NOMO-1 treated with DMSO at 0.1 percent for 48 hours (cell line): Measurements from ENCODE around the gene THAP2.
"Not testable (repeated sequence)": the region's sequence is repeated elsewhere in the genome, so short reads cannot be mapped to it uniquely, and the experiment has no call there.

Source experiments
- DNase-seq: peaks from one replicate; lab custom pipeline; 2025; ENCODE audit not compliant: unreplicated experiment; lab: John Stamatoyannopoulos, UW

Gene THAP2

DNA sequence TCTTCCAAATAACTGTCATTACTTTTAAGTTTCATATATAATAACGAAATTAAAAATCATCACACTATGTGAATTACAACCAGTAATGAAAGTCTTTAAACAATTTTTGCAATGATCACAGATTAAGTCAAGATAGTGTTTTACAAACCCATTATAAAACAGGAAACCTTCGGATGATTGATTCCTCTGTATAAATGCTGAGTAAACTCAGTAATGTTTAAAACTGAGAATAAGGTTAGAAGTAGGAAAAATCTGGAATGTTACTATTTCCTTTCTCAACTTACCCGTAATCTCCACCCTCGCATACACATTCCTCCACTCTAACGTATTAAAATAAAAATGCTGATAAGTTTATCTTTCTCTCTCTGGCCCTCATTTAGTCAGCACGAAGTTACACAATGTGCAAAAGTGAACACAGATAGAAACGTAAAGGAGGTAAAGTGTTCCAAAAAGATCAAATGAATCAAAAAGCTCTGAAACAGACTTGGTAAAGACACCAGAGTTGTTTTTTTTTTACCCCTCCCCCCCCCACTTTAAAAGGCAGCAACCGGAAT, 2.0 kb upstream of the THAP2 start:
- no peak for DNase-seq

DNA sequence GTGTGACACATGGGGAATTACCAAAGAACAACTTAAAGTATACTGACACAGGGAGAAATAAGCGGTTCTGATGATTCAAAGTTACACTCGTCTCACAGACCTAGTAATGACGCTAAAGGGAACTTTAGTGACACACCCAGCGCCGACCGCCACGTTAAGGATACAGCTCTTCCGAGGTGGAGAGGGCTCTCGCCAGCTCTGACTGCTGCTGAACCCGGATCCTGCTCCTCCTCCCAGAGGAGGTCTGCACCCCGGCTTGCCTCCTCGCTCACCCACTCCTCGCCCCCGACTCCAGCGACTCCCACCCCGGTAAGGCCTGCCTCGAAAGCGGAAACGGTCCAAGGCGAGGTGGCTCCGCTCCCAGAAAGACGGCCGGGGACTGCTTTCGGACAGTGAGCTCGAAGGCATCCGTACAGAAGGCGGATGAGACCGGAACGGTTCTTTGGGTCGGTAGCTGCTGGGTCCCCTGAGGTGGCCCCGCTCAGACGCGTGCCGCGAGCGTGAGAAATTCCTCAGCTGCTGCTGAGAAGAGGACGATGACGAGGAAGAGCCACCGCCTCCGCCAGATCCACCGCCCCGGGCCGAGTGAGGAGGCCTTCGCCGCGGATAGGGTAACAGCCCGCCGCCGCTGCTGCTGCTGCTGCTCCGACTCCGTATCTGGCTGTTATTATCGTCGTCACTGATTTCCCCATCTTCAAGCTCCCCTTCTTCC, 1.1 kb upstream of the THAP2 start:
- DNase-seq: peak; percentile 68

DNA sequence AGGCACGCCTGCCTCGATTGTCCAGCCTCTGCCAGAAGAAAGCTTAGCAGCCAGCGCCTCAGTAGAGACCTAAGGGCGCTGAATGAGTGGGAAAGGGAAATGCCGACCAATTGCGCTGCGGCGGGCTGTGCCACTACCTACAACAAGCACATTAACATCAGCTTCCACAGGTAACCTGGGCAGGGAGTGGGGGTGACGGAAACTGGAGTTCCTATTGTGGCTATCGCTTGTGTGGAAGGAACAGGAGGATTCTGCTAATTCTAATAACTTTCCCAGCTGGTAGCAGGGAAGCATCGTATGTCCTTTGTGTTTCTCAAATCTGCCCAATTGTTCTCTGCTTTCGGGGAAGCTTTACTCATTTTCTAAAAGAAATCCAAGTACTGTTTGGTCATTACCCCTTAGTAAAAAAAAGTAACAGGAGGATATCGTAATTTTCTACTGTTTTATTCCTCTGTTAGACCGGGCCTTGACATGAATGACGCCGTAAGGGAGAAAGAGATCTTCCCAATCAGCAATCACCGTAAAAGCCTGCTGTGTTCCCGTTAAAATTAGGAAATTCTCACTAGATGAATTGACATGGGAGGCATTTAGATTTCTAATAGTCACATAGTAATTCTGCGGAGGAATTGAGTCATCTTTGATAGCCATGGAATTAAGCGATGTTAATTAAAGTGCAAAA, 449 bp downstream of the THAP2 start:
- DNase-seq: no peak

DNA sequence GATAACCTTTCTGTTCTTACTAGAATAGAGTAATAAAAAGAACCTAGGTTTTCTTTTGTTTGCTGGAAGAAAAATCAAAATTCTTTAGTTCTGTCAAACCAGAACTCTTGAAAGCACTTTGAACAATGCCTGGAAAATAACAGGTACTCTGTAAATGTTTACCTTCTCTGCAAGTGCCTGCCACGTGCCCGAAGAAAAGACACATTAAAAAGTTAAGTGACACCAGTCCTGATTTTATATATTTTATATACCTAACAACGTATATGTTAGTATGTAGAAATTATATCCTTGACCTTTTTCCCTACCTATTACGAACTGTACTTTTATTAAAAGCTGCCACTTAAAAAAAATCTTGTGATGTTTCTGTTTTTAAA, 976 bp downstream of the THAP2 start:
- no peak for DNase-seq

DNA sequence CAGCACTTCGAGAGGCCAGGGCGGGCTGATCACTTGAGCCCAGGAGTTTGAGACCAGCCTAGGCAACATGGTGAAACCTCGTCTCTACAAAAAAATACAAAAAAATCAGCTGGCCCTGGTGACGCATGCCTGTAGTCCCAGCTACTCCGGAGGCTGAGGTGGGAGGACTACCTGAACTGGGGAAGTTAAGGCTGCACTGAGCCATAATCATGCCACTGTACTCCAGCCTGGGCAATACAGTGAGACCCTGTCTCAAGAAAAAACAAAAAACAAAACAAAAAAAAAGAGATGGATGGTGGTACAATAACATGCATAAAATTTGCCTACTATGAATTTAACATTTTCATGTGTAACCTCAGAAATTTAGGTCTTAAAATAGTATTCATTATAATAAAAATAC, 2.2 kb downstream of the THAP2 start:
- DNase-seq: no peak

DNA sequence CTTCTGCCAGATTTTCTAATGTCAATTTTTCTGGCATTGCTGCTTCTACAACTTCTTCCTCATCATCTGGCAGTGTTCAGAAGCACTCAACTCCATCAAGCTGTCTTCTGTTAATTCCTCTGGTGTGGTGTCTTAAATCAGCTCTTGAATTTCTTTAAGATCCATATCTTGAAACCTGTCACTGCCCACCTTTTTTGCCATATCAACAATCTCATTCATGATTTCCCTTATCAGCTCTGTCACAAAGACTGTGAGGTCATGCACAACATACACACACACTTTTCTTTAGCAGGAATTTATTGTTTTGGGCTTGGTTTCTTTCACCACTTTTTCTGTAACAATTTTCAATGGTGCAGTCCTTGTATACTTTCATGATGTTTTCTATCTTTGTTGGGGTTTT, 7.2 kb downstream of the THAP2 start:
- DNase-seq: no peak

DNA sequence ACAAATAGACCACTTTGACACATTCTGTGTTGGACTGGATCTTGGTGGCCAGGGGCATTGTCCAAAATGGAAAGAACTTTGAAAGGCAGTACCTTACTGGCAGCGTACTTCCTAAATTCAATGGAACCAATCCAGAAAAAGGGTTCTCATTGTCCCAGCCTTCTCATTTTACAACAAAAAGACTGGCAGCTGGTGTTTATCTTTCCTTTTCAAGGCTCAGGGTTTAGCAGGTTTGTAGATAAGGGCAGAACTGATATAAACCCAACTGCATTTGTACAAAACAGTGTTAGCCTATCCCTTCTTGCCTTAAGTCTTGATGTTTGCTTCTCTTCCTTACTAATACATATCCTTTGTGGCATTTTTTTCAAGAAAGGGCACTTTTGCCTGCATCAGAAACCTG, 7.7 kb downstream of the THAP2 start:
- DNase-seq: no peak

DNA sequence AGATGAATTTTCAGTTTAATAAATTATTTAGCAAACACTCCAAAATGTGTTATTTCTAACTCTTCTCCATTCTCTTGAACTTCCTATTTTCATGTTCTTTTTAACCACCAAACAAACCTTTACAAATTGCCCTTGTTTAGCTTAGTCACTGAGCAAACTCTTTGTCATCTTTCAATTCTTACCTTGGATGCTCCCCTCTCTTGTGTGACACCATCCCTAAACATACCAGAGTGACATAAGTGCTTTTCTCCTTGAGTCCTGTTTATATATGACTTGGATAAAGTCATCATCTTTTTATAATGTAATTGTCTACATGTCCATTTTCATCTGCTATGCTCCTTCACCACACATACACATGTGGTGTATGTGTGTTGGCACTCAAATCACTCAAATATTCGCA, 18.4 kb downstream of the THAP2 start:
- peak; percentile 37 for DNase-seq

DNA sequence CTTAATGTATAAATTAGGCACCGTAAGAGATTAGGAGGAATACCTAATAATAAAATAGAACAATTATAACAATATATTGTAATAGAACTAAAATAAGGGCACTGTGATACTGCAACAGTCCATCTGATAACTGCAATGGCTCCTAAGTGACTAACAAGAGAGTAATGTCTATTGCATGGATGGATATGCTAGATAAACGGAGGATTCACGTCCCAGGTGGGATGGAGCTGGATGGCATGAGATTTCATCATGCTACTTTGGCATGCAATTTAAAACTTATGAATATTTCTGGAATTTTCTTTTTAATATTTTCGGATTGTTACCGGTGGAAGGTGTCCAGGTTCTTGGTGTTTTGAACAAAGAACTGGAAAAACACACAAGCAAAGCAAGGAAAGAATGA, 19.5 kb downstream of the THAP2 start:
- no peak for DNase-seq

DNA sequence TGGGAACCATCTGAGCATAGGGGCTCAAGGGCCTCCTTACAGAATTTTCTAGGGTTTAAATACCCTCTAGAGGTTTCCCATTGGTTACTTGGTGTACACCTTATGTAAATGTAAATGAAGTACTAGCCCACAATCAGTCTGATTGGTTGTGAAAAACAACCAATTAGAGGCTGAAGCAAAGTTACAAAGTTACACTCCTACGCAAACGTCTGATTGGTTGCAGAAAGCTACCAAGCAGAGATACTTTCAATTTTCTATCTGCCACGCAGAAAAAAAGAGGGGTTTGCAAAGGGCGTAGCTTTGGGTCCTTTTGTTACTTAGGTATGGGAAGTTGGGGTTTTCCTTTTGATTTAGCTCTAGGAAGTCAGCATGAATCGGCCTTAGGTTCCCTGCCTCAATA, 20.0 kb downstream of the THAP2 start:
- DNase-seq: no peak

DNA sequence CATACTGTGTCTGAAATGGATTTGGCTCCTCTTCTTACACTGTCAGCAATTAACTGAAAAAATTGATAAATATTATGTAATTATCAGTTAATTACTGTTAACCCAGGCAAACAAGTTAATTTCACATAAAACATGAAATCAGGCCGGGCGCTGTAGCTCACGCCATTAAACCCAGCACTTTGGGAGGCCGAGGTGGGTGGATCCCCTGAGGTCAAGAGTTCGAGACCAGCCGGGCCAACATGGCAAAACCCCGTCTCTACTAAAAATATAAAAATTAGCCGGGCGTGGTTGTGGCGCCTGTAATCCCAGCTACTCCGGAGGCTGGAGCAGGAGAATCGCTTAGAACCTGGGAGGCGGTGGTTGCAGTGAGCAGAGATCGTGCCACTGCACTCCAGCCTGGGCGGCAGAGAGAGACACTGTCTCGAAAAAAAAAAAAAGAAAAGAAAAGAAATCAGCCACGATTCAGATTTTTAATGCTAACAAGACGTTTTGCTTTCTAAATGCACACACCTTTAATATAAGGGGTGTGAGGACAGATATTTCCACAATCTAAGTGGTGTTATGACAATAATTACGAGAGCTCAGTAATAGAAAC, 21.3 kb downstream of the THAP2 start:
- DNase-seq: no peak

DNA sequence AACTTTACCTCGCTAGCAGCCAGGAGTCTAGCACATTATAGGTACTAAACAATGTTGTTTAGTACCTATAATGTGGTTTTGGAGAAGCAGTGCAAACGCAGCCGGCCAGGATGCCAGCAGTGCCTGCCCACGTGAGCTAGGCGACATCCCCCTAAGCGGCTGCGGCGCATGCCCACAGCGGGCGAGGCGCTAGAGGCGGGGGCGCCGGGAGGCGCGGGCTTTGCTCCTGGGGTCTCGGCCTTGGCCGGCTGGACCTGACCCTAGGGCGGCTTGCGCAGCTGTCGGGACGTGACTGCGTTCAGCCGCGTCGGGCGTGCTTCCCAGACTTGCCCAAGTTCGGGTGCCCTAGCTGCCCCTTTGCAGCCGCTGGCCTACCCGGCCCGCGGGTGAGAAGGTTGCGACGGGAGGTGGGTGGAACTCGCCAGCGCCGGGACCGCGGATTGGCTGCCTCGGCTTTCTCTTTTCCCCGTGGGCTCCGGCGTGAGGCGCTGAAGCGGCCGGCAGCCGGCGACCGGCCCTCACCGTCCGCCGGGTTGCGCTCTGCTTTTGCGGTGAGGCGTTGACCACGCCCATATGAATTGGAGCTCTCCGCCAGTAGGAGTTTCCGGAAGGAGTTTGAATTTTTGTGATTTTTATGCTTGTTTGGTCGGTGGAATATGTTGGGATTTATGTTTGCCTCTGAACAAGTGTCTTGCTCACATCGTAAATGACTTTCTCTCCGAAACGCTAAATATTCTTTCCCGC, 22.0 kb downstream of the THAP2 start, which contains the start of gene TMEM19:
TMEM19 (plus strand) TSS at position 169 of the 744 bp plus-strand sequence. CDS start 599 bp downstream, outside the sequence.
- peak; percentile 87 for DNase-seq

DNA sequence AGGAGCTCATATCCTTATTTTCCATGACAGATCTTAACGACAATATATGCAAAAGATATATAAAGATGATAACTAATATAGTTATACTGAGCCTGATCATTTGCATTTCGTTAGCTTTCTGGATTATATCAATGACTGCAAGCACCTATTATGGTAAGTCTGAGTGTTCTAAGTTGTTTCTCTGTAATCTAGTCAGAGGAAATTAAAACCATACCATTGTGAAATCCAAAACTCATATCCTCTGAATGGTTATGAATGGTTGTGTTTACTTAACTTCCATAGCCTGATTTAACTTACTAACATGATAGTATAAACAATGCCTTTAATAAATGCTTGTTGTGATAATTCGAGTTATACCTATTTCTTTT, 22.5 kb downstream of the THAP2 start:
- DNase-seq: peak; percentile 39

DNA sequence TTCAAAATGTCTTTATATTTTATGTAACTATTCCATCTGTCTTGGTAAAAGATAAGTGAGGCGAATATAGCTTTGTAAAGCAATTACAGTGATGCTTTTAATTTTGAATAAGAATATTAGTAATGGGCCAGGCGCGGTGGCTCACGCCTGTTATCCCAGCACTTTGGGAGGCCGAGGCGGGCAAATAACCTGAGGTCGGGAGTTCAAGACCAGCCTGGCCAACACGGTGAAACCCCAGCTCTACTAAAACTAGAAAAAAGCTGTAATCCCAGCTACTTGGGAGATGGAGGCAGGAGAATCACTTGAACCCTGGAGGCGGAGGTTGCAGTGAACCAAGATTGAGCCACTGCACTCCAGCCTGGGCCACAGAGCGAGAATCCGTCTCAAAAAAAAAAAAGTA, 23.1 kb downstream of the THAP2 start:
- not testable (repeated sequence) for DNase-seq

DNA sequence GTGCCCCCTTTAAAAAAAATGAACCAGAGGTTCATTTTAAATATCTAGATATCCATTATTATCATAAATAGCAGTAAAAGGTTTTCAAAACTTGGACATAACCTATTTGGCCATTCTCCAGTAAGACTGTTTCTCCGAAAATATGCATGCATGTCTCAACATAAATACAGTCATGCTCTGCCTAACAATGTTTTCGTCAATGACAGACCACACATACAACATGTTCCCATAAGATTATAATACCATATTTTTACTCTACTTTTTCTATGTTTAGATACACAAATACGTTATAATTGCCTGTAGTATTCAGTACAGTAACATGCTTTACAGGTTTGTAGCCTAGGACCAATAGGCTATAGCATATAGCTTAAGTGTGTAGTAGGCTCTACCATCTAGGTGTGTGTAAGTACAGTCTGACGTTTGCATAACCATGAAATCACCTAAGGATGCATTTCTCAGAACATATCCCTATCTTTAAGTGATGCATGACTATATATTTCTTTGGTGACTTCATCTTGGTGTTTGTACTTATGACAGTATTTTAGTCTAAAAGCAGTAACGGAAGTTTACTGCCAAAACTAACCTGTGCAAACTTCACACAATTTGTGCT, 25.0 kb downstream of the THAP2 start:
- DNase-seq: no peak

DNA sequence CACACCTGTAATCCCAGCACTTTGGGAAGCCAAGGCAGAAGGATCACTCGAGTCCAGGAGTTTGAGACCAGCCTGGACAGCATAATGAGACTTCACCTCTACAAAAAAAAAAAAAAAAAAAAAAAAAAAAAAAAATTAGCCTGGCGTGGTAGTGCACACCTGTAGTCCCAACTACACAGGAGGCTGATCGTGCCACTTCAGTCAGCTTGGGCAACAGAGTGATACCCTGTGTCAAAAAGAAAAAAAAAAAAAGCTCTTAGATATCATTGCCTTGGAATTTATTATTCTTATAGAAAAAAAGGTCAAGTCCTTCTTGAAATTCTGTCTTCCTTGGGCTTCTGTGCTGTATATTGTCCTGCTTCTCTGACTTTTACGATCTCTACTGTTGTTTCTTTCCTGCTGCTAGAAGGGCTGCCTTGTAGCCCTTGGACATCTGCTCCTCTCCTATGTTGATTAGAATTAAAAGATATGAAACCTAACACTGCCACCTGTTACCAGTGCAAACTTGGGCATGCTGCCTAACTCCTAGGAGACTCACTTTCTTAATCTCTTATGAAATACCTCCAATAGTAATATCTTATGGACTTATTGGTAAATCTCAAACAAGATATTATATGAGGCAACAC, 27.5 kb downstream of the THAP2 start:
- no peak for DNase-seq

DNA sequence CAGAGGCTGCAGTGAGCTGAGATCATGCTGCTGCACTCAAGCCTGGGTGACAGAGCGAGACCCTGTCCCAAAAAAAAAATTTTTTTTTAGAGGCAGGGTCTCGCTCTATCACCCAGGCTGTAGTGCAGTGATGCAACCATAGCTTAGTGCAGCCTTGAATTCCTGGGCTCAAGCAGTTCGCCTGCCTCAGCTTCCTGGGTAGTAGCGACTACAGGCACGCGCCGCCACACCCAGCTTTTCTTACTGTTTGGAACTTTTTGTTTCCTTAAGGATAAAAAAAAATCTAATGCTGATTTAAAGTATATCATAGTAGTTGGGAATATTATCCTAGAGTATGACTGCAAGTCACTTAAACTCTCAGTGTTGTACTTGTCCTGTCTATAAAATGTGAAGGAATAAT, 29.0 kb downstream of the THAP2 start:
- DNase-seq: no peak

DNA sequence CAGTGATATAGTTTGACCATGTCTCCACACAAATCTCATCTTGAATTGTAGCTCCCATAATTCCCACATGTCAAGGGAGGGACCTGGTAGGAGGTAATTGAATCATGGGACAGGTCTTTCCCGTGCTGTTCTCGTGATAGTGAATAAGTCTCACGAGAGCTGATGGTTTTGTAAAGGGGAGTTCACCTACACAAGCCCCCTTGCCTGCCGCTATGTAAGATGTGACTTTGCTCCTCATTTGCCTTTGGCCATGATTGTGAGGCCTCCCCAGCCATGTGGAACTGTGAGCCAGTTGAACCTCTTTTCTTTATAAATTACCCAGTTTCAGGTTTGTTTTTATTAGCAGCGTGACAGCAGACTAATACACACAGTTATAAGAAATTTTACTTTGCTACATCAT, 29.6 kb downstream of the THAP2 start:
- not testable (repeated sequence) for DNase-seq

DNA sequence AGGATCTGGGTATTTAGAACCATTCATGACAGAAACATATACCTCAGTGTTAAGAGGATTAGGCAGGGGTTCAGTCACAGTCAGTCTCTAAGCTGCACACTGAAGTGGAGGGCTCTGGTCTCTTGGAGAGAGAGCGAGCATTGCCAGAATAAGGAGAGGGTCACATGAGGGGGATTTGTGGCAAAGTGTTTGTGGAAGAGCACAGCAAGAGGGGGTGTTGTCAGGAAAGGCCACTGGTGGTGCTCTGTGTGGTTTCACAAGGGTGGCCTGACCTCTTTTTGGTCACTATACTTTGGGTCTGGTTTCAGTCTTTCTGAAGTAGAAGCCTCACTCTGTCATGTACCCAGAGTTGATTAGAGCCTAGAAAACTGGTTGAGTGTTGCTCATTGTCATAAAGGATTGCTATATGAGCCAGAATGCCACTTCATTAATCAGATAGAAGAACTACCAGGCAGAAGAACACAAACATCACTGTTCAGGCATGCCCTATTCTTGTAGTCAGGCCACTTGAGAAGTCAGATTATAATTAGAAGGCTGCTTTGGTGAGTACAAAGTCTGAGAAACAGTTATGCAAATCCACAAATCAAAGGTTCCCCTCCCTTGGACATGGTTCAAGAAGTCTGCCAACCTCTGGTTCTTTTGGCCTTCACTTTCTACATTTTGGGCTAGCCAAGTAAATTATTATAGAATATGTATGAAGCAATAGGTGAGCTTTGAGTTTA, 30.2 kb downstream of the THAP2 start:
- DNase-seq: no peak

DNA sequence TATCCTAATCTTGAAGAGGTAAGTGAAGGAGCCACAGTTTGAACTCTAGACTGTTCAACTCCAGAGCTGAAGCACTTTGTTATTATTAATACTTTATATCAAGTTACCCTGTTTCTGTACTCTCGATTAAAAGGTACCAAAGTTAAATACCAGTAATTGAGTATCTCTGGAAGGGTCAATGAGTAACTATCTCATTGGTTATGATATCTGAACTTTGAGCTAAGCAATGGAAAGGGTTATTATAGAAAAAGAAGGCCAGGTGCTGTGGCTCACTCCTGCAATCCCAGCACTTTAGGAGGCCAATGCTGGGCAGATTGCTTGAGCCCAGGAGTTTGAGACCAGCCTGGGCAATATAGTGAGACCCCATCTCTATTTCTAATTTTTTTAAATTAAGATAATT, 31.7 kb downstream of the THAP2 start:
- no peak for DNase-seq
